ENCODE results near the gene IL1RN.
A peak's percentile ranks its signal among the peaks of the same experiment; 100 is the strongest.

Gene IL1RN

DNA sequence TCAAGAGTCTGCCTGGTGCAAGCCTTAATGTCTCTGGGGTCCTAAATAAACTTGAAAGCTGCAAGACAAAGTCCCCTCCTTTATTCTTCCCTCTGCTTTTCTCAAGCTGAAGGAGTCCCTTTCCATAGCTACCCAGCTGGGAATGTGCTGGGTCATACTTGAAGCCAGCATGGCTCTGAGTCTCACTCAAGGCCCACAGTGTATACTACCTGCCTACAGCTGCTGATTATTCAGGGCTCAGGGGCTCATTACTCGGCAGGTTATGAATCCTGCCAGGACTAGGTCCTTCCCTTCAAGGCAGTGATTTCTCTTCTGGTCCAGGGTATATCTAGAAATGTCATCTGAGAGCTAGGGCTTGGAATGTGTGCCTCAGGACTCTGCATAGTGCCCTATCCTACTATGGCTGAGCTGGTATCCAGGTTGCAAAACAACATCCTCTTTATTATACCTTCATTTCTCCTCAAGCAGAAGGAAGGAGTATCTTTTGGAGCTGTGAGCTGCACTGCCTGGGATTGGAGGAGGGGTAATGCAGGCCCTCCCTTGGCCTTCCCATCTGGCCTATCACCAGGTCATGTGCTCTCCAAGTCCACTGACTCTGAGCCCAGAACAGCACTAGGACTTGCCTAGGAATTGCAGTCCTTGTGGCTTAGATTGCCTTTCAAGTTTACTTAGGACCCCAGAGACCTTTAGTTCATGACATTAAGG lies 22.3 kb downstream of the IL1RN start:
- DNase-seq (ENCODE audit: insufficient read length, low spot score): no peak
- no peak for FAIRE-seq

DNA sequence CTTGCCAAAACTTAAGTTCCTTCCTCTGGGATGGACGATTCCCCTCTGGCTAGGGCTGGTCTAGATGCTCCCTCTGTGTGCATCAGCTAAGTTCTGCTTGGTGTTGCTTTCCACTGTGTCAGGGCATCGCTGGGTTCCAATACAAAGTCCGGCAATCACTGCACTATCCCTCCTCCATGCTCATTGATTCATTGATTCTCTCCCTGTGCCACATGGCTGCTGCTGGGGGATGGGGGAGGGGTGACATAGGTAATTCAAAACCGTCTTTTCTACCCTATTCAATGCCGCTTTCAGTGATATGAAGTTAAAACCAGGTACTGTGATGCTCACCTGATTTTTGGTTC lies 22.8 kb downstream of the IL1RN start:
- FAIRE-seq (no peak), DNase-seq (ENCODE audit: insufficient read length, low spot score) (no peak)

DNA sequence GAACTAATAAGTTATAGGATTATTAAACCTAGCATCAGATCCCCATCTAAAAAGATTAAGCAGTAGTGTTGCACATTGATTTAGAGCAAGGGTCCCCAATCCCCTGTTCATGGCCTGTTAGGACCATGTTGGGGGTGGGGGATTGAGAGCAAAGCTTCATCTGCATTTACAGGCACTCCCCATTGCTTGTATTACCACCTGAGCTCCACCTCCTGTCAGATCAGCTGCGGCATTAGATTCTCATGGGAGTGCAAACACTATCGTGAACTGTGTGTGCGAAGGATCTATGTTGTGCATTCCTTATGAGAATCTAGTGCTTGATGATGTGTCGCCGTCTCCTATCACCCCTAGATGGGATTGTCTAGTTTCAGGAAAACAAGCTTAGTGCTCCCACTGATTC lies 27.9 kb downstream of the IL1RN start:
- FAIRE-seq (no peak), DNase-seq (ENCODE audit: insufficient read length, low spot score) (no peak)

DNA sequence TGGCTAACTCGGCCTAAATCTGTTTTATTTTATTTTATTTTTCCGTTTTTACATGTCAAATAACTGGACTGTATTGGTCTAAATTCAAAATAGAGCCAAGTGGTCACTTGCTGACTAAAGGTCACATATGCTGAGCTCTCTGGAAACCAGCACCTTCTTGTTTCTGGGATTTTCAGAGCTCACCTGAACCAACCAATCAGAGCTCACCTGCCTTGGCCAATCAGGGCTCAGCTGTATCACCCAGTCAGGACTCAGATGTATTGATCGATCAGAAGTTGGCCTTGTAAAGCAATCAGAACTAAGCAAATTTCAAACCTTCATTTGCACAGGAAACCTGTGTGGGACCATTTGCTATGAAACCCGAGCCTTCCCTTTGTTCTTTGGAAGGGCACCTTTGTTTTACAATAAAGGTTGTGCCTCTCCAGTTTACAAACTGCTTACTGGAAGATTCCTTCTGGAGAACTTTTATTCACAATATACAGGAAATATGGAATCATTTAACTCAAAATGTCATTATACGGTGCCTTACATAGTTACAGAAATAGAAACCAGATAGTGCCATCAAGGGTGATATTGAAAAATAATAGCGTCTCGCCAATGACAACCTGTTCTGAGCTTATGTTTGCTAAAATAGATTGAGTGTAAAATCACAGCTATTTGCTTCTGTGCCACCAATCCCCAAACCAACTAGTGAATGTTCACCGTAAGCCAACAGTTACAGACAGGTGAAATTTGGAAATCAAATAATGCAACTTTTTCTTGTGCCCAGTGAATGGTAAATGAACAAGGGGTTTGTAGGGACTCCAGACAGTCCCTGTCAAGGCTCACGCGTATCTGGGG lies 29.1 kb downstream of the IL1RN start:
- DNase-seq (ENCODE audit: insufficient read length, low spot score) (no peak), FAIRE-seq (peak; percentile 77)

DNA sequence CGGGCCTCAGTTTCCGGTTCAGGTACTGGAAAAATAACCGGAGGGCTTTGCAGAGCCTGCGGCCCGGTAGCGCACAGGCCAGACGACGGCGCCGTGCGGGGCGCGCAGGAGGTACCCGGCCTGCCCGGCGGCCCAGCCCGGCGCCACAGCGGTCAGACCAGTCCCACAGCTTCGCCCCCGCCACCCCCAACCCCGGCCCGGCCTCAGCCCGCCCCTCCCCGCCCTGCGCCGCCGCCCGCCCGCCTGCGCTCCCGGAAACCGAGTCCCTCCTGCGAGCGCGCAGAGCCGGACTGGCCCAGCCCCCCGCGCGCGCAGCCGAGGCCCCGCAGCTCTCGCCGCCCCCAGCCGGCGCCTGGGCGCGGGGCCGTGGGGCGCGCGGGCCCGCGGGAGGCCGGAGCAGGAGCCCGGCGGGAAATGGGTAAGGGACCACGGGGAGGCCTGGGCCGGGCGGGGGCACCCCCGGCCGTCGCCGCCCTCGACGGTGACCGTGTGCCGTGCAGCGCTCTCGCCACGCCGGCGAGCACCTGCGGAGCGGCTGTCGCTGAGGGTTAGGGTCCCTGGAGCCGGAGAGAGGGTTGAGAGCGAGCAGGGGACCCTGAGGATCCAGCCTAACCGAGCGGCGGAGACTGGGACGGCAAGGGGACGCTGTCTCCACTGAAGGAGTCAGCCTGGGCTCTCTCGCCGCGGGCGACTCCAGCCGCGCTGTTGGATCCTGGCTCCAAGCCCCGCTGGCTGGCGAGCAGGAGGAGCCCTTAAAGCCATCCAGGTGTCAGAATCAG lies 29.9 kb downstream of the IL1RN start:
- DNase-seq (ENCODE audit: insufficient read length, low spot score): peak; percentile 59

DNA sequence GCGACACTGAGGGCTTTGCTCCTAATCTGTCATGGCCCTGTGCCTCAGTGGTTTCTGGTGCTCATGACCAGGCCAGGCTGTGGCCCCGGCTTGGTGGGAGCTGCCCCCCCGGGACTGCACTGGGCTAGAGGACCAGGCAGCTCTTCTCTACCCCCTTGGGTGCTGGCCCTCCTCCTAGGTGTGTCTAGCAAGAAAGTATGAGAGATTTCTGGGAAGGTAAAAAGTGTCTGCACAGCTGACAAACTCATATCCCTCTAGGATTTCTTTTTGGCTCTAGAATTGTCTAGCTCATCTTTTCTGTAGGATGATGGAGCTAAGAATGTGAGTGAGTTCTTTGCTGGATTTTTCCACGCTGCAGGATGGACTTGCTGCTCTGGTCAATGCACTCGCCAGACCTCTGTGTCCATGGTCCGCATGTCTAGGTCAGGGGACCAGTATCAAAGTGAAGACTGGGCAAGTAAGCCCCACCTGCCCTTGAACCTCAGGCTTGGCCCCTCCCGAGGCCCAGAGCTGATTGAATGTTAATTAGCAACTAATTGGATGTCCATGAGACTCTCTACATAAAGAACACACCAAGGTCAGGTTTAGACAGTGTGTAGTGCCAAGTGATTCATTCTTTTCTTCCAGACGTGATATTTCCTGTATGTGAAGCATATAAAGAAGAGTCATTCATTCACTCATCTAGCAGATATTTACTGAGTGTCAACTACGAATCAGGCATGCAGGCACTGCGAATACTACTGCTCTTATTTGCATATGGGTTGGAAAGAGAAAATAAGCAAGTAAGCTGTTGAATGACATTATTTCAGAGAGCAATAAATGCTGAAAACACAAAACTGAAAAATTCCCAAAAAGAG lies 30.7 kb downstream of the IL1RN start:
- FAIRE-seq (no peak), DNase-seq (ENCODE audit: insufficient read length, low spot score) (no peak)

More for the DNA sequence above, 29.9 kb downstream of the IL1RN start:
- no peak for FAIRE-seq

DNA sequence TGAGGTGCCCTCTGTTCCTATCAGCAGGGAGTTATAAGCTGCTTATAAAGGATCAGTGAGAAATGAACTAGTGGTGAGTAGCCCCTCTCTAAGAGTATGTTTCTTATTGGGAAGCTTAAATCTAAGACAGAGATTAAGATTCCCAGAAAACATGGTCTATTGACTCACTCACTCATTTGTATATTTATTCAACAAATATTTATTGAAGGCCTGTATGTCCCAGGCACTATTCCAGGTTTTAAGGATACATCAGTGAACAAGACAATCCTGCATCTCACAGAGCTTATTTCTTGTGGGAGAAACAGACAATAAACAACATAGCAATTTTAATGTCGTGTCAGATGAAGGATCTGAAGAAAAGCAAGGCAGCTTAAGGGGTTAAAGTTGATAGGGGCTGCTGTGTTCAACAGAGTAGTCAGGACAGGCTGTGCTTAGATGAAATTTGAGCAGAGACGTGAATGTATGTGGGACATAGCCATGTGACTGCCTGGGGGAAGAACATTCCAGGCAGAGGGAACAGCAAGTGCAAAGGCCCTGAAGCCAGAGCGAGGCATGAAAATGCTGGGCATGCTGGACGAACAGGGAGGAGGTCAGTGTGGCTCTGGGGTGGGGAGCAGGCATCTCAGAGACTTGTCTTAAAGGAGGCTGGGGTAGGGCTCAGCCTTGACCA lies 31.6 kb downstream of the IL1RN start:
- FAIRE-seq: no peak
- no peak for DNase-seq (ENCODE audit: insufficient read length, low spot score)

DNA sequence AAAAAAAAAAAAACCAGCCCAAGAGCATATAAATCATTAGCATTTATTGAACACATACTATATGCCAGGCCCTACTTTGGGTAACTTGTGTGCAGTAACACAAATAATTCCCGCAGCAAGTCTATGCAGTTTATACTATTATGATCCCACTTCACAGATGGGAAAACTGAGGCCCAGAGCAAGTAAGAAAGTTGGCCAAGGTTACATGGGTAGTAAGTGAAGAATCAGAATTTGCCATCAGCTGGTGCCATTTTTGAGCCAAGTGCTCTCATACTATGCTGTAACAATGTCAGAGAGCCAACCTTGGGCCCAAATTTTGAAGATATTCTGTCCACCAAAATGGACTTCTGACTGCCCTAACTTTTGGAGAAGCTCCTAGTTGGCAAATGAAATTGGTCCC lies 32.9 kb downstream of the IL1RN start:
- FAIRE-seq (no peak), DNase-seq (ENCODE audit: insufficient read length, low spot score) (no peak)

DNA sequence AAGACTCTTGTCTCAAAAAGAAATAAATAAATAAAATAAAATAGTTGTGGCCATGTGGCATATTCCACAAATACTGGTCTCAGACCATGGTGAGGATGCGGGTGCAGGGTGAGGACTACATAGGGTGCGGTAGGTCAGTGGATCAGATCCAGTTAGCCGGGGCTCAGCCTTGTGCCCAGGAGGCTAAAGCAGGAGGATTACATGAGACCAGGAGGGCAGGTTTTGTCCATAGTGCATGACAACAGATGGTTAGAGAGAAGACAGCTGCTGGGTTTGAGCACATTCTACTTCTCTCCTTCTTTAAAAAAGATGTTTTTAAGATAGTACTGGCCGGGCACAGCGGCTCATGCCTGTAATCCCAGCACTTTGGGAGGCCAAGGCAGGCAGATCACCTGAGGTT lies 33.6 kb downstream of the IL1RN start:
- FAIRE-seq: no peak
- DNase-seq (ENCODE audit: insufficient read length, low spot score): no peak

DNA sequence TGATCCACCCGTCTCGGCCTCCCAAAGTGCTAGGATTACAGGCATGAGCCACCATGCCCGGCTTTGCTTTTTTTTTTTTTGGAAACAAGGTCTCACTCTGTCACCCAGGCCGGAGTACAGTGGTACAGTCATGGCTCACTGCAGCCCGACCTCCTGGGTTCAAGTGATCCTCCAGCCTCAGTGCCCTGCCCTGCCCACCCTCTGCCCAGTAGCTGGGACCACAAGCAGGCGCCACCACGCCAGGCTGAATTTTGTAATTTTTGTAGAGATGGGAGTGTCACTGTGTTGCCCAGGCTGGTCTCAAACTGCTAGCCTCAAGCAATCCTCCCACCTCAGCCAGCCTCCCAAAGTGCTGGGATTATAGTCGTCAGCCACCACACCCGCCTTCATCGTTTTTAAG lies 34.8 kb downstream of the IL1RN start:
- DNase-seq (ENCODE audit: insufficient read length, low spot score): no peak
- no peak for FAIRE-seq

DNA sequence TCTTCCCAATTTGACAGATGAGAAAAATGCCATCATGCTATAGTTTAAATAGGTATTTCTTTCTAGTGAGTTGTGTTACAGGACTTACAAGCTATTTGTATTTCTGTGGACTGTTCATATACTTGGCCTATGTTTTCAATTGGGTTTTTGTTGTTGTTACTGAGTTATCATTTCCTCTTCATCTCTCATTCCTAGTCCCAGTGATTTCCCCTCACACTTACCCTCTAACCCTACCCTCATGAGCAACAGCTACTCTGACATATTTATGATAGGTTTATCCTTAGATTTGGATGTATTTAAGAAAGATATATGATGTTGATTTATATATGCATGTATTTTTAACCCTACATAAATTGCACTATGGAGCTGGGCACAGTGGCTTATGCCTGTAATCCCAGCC lies 35.5 kb downstream of the IL1RN start:
- DNase-seq (ENCODE audit: insufficient read length, low spot score): no peak
- no peak for FAIRE-seq

DNA sequence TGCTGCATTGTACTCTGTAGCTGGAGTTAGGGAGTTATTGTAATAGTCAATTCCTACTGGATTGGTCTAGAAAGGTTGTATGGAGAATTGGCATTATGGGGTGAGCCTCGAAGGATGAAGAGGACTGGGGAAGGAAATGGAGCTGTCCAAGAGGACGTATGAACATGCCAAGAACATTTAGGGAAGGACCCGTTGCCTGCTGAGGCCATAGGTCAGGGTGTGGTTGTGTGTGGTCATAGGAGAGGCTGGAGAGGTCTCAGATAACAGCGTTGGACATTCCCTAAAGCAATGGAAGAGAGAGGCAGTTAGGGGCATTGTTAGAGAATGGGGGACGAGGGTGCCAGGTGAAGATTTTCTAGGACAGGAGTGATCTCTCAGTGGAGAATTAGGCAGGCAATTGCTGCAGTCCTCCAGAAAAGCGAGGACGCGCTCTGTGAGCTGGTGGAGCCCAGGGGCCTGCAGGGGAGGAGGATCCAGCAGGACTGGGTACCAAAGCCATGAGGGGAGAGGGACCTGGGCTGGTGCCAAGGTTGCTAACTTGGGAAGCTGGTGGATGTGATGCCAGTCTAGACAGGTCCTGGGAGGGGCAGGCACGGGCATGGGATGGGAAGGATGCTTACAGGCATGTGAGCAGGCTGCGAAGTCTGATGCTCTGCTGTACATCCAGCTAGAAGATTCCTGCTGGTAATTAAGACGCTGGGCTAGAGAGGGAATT lies 37.0 kb downstream of the IL1RN start:
- no peak for DNase-seq (ENCODE audit: insufficient read length, low spot score)
- no peak for FAIRE-seq

DNA sequence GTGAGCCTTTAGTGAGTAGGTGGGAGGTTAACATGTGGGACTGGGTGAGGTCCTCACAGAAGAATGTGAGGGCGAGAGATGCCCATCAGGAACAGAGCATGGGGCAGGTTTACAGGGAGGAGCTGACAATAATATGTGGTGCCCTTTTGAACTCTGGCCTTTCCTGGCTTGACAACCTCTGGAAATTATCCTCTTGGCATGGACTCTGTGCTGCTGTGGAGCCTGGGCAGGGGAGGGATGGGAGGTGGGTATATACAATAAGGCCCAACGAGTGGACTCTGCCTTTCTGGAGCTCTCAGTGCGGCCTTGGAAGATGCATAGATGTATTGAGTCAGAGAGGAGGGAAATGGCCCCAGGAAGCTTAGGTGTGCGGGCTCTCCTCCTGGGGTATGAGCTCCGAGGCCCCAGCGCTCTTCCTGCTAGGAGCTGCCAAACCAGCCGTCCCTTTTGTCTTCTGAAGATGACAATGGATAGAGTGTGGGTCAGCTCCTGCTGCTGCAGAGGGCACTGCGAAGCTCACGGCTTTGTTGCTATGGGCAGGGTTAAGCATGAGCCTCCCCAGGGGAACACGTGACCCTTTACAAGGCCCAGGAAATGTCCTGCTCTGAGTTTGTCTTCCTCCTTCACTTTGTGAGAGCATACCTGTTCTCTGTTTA lies 37.7 kb downstream of the IL1RN start:
- FAIRE-seq (no peak), DNase-seq (ENCODE audit: insufficient read length, low spot score) (no peak)

DNA sequence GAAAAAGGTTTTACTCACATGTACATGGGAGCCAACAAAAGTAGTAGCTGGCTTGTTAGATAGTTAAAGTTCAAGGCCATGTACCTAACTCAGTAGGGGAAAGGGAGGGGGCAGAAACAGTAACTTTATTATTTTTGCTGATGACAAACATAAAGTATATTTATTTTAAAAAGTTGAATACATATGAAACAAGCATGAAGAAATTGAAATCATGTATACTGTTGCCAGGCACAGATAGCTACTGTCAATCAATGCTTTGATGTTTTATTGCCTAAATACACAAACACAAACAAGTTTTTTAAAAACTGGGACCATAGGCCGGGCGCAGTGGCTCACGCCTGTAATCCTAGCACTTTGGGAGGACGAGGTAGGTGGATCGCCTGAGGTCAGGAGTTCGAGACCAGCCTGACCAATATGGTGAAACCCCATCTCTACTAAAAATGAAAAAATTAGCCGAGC lies 38.8 kb downstream of the IL1RN start:
- DNase-seq (ENCODE audit: insufficient read length, low spot score) (no peak), FAIRE-seq (no peak)

DNA sequence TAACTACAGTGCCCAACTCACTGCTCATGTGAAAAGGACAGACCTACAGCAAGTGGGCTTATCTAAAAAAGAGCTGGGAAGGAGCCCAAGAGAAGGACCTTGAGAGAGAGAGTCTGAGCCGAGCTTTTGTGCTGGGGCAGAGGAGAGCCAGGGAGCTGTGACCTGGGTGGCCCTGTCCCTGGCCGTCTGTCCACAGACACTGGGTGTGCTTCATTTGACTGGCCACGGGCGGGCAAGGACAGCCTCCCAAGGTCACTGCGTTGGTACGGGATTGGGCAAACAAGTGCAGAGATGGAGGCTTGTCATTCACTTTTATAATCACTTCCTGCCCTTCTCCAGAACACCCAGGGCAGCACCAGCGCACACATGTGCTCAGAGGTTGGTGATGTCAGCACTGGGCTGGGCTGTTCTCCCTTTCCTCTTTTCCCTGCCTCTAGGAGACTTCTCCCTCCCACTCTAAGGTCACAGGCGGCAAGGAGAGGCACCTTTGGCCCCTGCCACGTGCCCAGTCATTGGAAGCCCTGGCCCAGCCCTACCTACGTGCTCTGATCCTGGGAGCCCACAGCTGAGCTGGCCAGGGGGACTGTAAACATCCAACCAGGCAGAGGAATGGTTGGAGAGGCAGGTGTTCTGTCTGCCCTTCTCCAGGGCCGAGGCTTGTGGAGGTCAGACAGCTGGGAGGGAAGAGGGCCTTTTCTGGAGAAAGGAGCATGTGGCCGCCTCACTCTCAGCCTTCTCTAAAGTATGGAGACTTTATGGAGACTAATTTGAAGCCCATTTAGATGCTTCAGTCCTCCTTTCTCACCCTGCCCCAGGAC lies 39.9 kb downstream of the IL1RN start:
- DNase-seq (ENCODE audit: insufficient read length, low spot score) (no peak), FAIRE-seq (no peak)

DNA sequence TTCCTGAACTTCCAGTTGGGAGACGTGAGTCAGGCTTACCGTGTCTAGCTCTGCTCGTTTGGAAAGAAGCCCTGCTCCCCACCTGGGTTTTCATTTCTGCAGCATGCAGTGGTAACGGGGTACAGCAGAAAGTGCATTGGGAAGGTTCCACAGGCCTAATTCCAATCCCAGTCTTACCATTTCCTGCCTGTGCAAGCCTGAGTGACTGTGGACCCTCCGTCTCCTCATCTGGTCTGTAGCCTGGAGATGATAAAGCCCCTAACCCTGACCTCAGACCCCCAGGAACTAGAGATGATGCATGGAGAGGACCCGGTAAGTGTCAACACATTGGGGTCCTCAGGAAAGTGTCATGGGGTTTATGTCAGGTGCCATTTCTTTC lies 40.6 kb downstream of the IL1RN start:
- FAIRE-seq: no peak

DNA sequence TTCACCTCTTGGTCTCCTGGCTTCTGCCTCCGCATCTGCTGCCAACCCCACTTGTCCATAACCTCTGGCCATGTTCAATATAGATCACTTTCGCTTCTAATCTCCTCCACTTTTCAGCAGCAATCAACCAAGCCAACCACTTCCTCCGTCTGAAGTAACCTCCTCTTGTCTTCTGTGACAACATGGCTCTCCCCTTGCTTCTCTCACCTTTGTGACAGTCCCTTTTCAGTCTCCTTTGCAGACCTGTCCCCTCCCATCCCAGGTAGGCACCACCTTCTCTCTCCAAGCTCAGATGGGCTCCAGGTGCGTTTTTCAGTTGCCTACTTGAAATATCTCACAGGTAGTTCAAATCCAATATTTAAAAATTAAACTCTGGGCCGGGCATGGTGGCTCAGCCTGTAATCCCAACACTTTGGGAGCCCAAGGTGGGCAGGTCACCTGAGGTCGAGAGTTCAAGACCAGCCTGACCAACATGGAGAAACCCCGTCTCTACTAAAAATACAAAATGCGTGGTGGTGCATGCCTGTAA lies 41.7 kb downstream of the IL1RN start:
- FAIRE-seq: peak; percentile 80

More for the DNA sequence above, 40.6 kb downstream of the IL1RN start:
- no peak for DNase-seq (ENCODE audit: insufficient read length, low spot score)

DNA sequence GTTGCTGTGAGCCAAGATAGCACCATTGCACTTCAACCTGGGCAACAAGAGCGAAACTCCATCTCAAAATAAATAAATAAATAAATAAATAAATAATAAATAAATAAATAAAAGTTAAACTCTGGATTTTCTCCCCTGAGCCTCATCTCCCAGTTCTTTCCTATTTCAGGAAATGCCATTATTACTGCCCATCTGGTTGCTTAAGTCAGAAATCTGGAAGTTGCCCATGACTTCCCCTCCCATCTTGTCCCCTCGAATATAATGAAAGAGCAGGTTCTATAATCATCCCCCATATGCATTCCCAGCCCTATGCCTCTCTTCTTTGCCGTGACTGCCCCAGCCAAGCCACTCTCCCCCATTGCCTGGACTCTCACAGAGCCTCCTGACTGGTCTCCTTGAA lies 42.2 kb downstream of the IL1RN start:
- DNase-seq (ENCODE audit: insufficient read length, low spot score): no peak
- FAIRE-seq: no peak

More for the DNA sequence above, 41.7 kb downstream of the IL1RN start:
- no peak for DNase-seq (ENCODE audit: insufficient read length, low spot score)
